GM12891 (cell line): Measurements from ENCODE around the gene ITGB6.

ENCODE experiments used
- PAX5 ChIP-seq: IDR thresholded peaks from 2 replicates; pipeline ENCODE4 v1.6.1; 2011; ENCODE audit warnings: low read length, moderate library complexity, mild to moderate bottlenecking; ENCODE audit not compliant: insufficient read depth, severe bottlenecking
- POLR2A ChIP-seq: IDR thresholded peaks from 2 replicates; pipeline ENCODE4 v1.6.1; 2011; ENCODE audit warnings: low read depth, low read length, control low read depth
- POLR2AphosphoS5 ChIP-seq: IDR thresholded peaks from 2 replicates; pipeline ENCODE4 v1.6.1; 2011; ENCODE audit warnings: low read depth, low read length, control low read depth

- no peak for TF ChIP-seq POLR2A
- TF ChIP-seq POLR2AphosphoS5, result no peak
- TF ChIP-seq PAX5, result no peak
Measured at GRCh38 chr2:160057356-160057755, 142.7 kb downstream of the ITGB6 start.
